ENCODE data around the gene EVC2. TPM values are rescaled to one million over a fixed set of nuclear protein-coding genes. Genes with fewer than 3 reads are reported as not detected.

Gene EVC2
- total RNA-seq, 1 donor from 2014 or later = 9.3 TPM

DNA sequence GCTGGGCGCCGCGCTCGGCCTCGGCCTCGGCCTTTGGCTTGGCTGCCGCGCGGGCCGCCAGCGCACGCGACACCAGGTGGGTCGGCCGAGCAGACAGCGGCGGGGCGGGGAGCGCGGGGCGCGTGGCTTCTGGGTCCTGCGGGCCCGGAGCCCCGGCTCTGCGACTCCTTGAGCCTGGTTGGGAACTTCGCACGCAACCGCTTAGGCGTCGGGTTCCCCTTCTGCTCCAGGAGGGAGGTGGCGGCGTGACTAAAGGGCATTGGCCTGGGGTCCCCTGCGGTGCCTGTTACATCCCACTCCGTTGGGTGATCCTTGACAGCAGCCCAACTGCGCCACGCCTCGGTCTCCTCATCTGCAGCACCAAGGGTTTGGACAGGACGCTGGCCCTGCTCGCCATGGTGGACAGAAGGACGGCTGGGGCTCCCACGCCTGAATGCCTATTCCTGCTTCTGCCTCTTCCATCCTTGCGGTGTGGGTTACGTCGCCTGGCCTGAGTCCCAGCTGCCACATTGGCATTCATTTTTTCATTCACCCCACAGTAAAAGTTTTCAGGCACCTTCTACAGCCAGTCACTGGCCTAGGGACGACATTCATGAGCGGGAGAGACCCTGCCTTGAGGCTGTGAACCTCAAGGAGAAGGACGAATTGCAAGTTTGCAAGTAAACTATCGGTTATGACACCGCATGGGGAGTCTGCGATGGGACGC, 3.3 kb upstream of the EVC2 start:
- TF ChIP-seq, protein P1, sequence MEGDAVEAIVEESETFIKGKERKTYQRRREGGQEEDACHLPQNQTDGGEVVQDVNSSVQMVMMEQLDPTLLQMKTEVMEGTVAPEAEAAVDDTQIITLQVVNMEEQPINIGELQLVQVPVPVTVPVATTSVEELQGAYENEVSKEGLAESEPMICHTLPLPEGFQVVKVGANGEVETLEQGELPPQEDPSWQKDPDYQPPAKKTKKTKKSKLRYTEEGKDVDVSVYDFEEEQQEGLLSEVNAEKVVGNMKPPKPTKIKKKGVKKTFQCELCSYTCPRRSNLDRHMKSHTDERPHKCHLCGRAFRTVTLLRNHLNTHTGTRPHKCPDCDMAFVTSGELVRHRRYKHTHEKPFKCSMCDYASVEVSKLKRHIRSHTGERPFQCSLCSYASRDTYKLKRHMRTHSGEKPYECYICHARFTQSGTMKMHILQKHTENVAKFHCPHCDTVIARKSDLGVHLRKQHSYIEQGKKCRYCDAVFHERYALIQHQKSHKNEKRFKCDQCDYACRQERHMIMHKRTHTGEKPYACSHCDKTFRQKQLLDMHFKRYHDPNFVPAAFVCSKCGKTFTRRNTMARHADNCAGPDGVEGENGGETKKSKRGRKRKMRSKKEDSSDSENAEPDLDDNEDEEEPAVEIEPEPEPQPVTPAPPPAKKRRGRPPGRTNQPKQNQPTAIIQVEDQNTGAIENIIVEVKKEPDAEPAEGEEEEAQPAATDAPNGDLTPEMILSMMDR (conservative IDR thresholded peaks at IDR 0.05; ENCODE audit: low read depth, low read length) = no peak
- no peak for DNase-seq (ENCODE audit: low read depth)
- H3K4me3 ChIP-seq (ENCODE audit: low read depth, low read length) = peak overlapping the region; percentile 82

DNA sequence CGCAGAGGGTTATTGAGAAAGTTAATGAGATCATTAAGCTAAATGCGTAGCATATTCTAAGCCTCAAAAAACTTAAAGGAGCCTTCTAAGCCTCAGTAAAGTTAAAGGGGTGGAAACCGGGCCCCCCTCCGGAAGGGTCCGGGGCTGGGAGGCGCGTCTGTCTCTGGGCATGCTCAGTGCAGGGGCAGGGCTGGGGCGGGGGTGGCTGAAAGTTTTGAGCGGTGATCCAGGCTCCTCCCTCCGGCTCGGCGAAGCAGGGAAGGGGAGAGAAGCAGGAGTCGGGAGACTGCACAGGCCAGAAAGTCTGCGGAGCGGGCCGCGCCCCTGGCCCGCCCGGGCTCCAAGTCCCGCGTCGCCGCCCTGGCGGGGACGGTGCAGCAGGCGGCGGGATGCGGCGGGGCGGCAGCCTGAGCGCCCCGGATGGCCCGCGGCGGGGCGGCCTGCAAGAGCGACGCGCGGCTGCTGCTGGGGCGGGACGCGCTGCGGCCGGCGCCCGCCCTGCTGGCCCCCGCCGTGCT, 2.7 kb upstream of the EVC2 start, which contains the start of gene EVC:
TSS of gene EVC (plus strand) at position 241 of the 518 bp plus-strand sequence. CDS start at position 421, 180 bp downstream.
- no peak for DNase-seq (ENCODE audit: low read depth)
- TF ChIP-seq, protein P1 (conservative IDR thresholded peaks at IDR 0.05; ENCODE audit: low read depth, low read length) = no peak
- H3K4me3 ChIP-seq (ENCODE audit: low read depth, low read length) = peak within 1 kb of the TSS; percentile 82

- TF ChIP-seq, protein P1 (conservative IDR thresholded peaks at IDR 0.05; ENCODE audit: low read depth, low read length) = peak; percentile 54
- DNase-seq (ENCODE audit: low read depth) = no peak
- H3K4me3 ChIP-seq (ENCODE audit: low read depth, low read length) = peak overlapping the region; percentile 82
Measured at GRCh38 chr4:5710065-5710960, 2.0 kb upstream of the EVC2 start.

GRCh38 chr4:5709207-5709575, 832 bp upstream of the EVC2 start:
- no peak for DNase-seq (ENCODE audit: low read depth)
- peak overlapping the region; percentile 82 for H3K4me3 ChIP-seq (ENCODE audit: low read depth, low read length)
- TF ChIP-seq, protein P1 (conservative IDR thresholded peaks at IDR 0.05; ENCODE audit: low read depth, low read length) = no peak

GRCh38 chr4:5707778-5708448, 446 bp downstream of the EVC2 start:
- TF ChIP-seq, protein P1 (conservative IDR thresholded peaks at IDR 0.05; ENCODE audit: low read depth, low read length) = no peak
- DNase-seq (ENCODE audit: low read depth) = no peak
- H3K4me3 ChIP-seq (ENCODE audit: low read depth, low read length) = peak overlapping the region; percentile 82

DNA sequence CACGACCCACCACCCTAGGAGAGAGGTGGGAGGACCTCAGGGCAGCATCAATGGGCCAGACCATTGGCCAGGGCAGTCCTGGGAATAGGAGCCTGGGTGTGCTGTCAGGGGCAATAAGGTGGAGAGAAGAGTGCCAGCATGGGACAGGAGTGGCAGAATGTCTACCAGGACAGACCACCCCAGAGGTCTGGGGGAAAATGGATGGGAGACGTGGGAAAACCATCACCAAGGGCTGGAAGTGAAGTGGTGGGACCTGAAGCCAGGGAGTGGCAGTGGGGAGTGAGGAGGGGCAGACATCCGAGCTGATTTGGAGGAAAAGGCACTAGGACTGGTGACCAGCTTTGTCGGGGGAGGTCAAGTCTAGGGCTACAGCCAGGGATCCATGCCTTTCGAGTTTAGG, 993 bp downstream of the EVC2 start:
- DNase-seq (ENCODE audit: low read depth) = no peak
- TF ChIP-seq, protein P1 (conservative IDR thresholded peaks at IDR 0.05; ENCODE audit: low read depth, low read length) = no peak
- H3K4me3 ChIP-seq (ENCODE audit: low read depth, low read length) = peak overlapping the region; percentile 82
